ENCODE measurements around the gene CGB1. TPM values are rescaled to one million over a fixed set of nuclear protein-coding genes. Genes with fewer than 3 reads are reported as not detected.

Gene CGB1
- total and polyA plus RNA-seq, 2 of the 8 experiments (the other 6 are each of a cell fraction or from before 2014, with no cell fraction given), result not detected

GRCh38 chr19:49080392-49080791 lies 43.7 kb upstream of the CGB1 start:
- 76% methylated on average over 4 of the region's 4 CpGs; no CpG with 5 or more reads in 1 of the 2 experiments for WGBS, 2 experiments (ENCODE audit: extremely low coverage in 1 of 2, insufficient coverage in 1 of 2, insufficient read length in 1 of 2, insufficient replicate concordance in 2 of 2, low coverage in 1 of 2, low lambda C conversion rate in 2 of 2, missing lambda C conversion rate in 1 of 2)
- FAIRE-seq, result no peak

More at GRCh38 chr19:49080392-49080791, 43.7 kb upstream of the CGB1 start:
- no peak overlapping the region for H3K27ac ChIP-seq (ENCODE audit: low read depth, low read length)
- no peak overlapping the region for H2BK12ac ChIP-seq (ENCODE audit: low read depth, low read length)
- H3K79me2 ChIP-seq (ENCODE audit: control insufficient read depth in 1 of 2, insufficient read depth in 2 of 2, low read length in 2 of 2), result no peaks in the 10 kb centered on the region
- no peak overlapping the region for H3K4me2 ChIP-seq (ENCODE audit: insufficient read depth in 1 of 2, low read depth in 2 of 2, low read length in 2 of 2)
- H3K23ac ChIP-seq (ENCODE audit: insufficient read length), result no peak overlapping the region
- no peaks in the 10 kb centered on the region for H3K79me1 ChIP-seq (ENCODE audit: low read depth, low read length)
- H2AK5ac ChIP-seq (ENCODE audit: low read depth, low read length), result no peak overlapping the region
- no peak overlapping the region for H3K9ac ChIP-seq (replicated peaks in 1 of 4; ENCODE audit: extremely low read depth in 1 of 4, low read depth in 3 of 4, low read length in 3 of 4)
- CTCF ChIA-PET (ENCODE audit: partially characterized antibody), result interaction anchor here (0.9 to 2.2 kb wide), 2 partner anchors 80 to 118 kb away, joined by 4 to 6 read pairs; no protein-coding TSS in a partner anchor
- no peaks in the 10 kb centered on the region; a peak in 1 of 7 replicates for H3K4me1 ChIP-seq (replicated peaks in 1 of 4; ENCODE audit: control insufficient read depth in 3 of 4, insufficient read depth in 4 of 4, low read length in 3 of 4)
- POLR2A ChIA-PET (ENCODE audit: partially characterized antibody), result interaction anchor here (0.6 kb wide), 1 partner anchor 79 kb away, joined by 3 read pairs; no protein-coding TSS in a partner anchor
- no peak for DNase-seq (ENCODE audit: low read depth in 1 of 2, low spot score in 2 of 2)
- H2AFZ ChIP-seq (ENCODE audit: low read length), result no peak overlapping the region
- no peak overlapping the region for H4K91ac ChIP-seq (replicated peaks; ENCODE audit: insufficient read length, low read length)
- no peak overlapping the region for H3K4ac ChIP-seq (replicated peaks; ENCODE audit: insufficient read length, low read depth, low read length)
- H4K5ac ChIP-seq (ENCODE audit: insufficient read length, low read depth, low read length), result no peak overlapping the region
- H3K56ac ChIP-seq (replicated peaks; ENCODE audit: insufficient read length, low read depth, low read length), result no peak overlapping the region
- no peak overlapping the region for H3K14ac ChIP-seq (ENCODE audit: insufficient read length)
- TF ChIP-seq EP300 (IDR thresholded peaks at IDR 0.05; ENCODE audit: borderline replicate concordance in 1 of 2, low read depth in 2 of 2, low read length in 2 of 2) (no peak), SP2 (IDR thresholded peaks at IDR 0.05; ENCODE audit: low read length) (no peak), CBX8 (IDR thresholded peaks at IDR 0.05; ENCODE audit: borderline replicate concordance, low read depth, low read length) (no peak), TBP (IDR thresholded peaks at IDR 0.05; ENCODE audit: low read depth, low read length) (no peak), HDAC6 (IDR thresholded peaks at IDR 0.05; ENCODE audit: low read depth, low read length) (no peak)
- H3K27me3 ChIP-seq (replicated peaks in 1 of 4; ENCODE audit: control insufficient read depth in 3 of 4, extremely low read depth in 1 of 4, insufficient read depth in 3 of 4, low read length in 3 of 4), result peaks cover 0 to 3% (median 0%) of the 10 kb centered on the region in 4 experiments; a peak in 1 of 7 replicates
- no peak overlapping the region for H2BK15ac ChIP-seq (ENCODE audit: low read length)
- no peak overlapping the region for H2BK120ac ChIP-seq (replicated peaks; ENCODE audit: low read depth, low read length)
- H3K18ac ChIP-seq (ENCODE audit: extremely low read depth, low read length), result no peak overlapping the region
- H3K36me3 ChIP-seq (ENCODE audit: control insufficient read depth in 2 of 4, insufficient read depth in 4 of 4, low read length in 3 of 4), result no peaks in the 10 kb centered on the region
- H3K4me3 ChIP-seq (ENCODE audit: extremely low read depth in 1 of 4, insufficient read depth in 2 of 4, low read depth in 3 of 4, low read length in 4 of 4), result no peak overlapping the region
- no peaks in the 10 kb centered on the region for H3K9me3 ChIP-seq (ENCODE audit: insufficient read depth in 2 of 2, low read depth in 1 of 2, low read length in 1 of 2)
- no peak overlapping the region for H2BK20ac ChIP-seq (ENCODE audit: low read length)
- no peaks in the 10 kb centered on the region for H4K20me1 ChIP-seq (replicated peaks in 1 of 2; ENCODE audit: control insufficient read depth in 1 of 2, insufficient read depth in 2 of 2, low read length in 2 of 2)
- no peak overlapping the region for H2BK5ac ChIP-seq (ENCODE audit: low read depth, low read length)
- peaks cover 3% of the 10 kb centered on the region; the same call in 1 of the 2 replicates for H3K23me2 ChIP-seq (ENCODE audit: low read depth, low read length)
- no peak overlapping the region for H4K8ac ChIP-seq (ENCODE audit: extremely low read depth, insufficient read depth, low read length)

All from H1 (cell line).